ENCODE data around the gene TBX15.

Gene TBX15

DNA sequence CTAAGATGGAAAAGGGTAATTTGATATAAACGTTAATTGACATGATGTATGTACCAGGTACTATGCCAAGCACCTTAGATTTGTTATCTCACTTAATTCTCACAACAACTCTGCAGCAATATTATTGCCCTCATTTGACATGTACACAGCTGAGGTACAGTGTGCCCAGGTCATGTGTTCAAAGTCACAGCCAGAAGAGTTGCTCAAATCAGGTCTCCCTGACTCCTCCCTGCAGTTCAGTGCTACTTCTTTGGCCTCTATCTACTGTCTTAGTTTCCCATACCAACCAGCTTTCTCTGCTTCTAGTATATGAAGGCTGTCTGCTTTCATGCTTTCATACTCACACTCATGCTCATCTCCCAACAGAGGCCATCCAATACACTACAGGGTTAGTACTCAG lies 15.1 kb downstream of the TBX15 start:
- Histone ChIP-seq H2AFZ (ENCODE audit: low read depth, low read length, severe bottlenecking) (no peak overlapping the region), H3K79me2 (ENCODE audit: insufficient read depth, low read length) (no peaks in the 10 kb centered on the region), H3K27ac (ENCODE audit: low read depth, low read length) (no peak overlapping the region)

DNA sequence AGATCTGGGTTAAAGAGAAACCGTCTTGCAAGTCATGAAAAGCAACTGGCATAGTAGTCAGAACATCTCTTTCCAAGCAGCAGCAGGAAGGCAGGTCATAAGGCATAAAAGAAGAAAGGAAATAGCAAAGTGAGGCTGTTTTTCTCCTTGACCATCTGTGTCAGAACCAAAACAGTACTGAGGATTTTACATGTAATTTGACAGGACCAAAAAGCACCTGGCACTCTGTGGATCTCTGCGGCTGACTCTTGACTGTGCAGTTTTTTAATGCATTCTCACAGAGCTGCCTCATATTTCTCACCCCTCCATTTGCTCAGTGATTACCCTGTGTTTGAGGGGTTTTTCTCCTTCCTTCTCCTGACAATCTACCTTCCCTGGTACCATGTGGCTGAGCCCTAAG lies 17.7 kb downstream of the TBX15 start:
- no peak overlapping the region for H3K9ac ChIP-seq (ENCODE audit: low read length)

More for the DNA sequence above, 15.1 kb downstream of the TBX15 start:
- Histone ChIP-seq H3K4me2 (ENCODE audit: low read depth, low read length, poor library complexity, severe bottlenecking) (no peak overlapping the region), H3K36me3 (ENCODE audit: low read length) (no peaks in the 10 kb centered on the region), H3K9ac (ENCODE audit: low read length) (no peak overlapping the region), H3K4me3 (ENCODE audit: insufficient read depth, low read length, poor library complexity, severe bottlenecking) (no peak overlapping the region), H4K20me1 (ENCODE audit: low read depth, low read length) (no peaks in the 10 kb centered on the region), H3K27me3 (ENCODE audit: low read length) (no peaks in the 10 kb centered on the region), H3K9me2 (replicated peaks; ENCODE audit: insufficient read depth, low read length) (no peaks in the 10 kb centered on the region), H3F3A (ENCODE audit: insufficient read depth) (no peaks in the 10 kb centered on the region), H3K9me3 (ENCODE audit: insufficient read depth, low read length) (no peaks in the 10 kb centered on the region)
- TF ChIP-seq EZH2phosphoT487 (conservative IDR thresholded peaks at IDR 0.05; ENCODE audit: low read length) (no peak), CTCF (IDR thresholded peaks at IDR 0.05; ENCODE audit: insufficient read depth, low read length, poor library complexity, severe bottlenecking) (no peak)

GRCh38 chr1:118963456-118964430 lies 24.4 kb downstream of the TBX15 start:
- TF ChIP-seq EZH2phosphoT487 (conservative IDR thresholded peaks at IDR 0.05; ENCODE audit: low read length) (no peak), CTCF (IDR thresholded peaks at IDR 0.05; ENCODE audit: insufficient read depth, low read length, poor library complexity, severe bottlenecking) (no peak)
- Histone ChIP-seq H3K4me2 (ENCODE audit: low read depth, low read length, poor library complexity, severe bottlenecking) (no peak overlapping the region), H3K27ac (ENCODE audit: low read depth, low read length) (no peak overlapping the region), H3K9me2 (replicated peaks; ENCODE audit: insufficient read depth, low read length) (no peaks in the 10 kb centered on the region), H3K9me3 (ENCODE audit: insufficient read depth, low read length) (no peaks in the 10 kb centered on the region), H3K27me3 (ENCODE audit: low read length) (no peaks in the 10 kb centered on the region), H4K20me1 (ENCODE audit: low read depth, low read length) (no peaks in the 10 kb centered on the region), H3K4me3 (ENCODE audit: insufficient read depth, low read length, poor library complexity, severe bottlenecking) (no peak overlapping the region), H3K9ac (ENCODE audit: low read length) (no peak overlapping the region), H3F3A (ENCODE audit: insufficient read depth) (peaks cover 13% of the 10 kb centered on the region), H3K79me2 (ENCODE audit: insufficient read depth, low read length) (no peaks in the 10 kb centered on the region), H2AFZ (ENCODE audit: low read depth, low read length, severe bottlenecking) (no peak overlapping the region), H3K36me3 (ENCODE audit: low read length) (no peaks in the 10 kb centered on the region)

More for the DNA sequence above, 17.7 kb downstream of the TBX15 start:
- H2AFZ ChIP-seq (ENCODE audit: low read depth, low read length, severe bottlenecking), result no peak overlapping the region
- no peaks in the 10 kb centered on the region for H3K9me2 ChIP-seq (replicated peaks; ENCODE audit: insufficient read depth, low read length)
- no peak overlapping the region for H3K27ac ChIP-seq (ENCODE audit: low read depth, low read length)
- H3K79me2 ChIP-seq (ENCODE audit: insufficient read depth, low read length), result no peaks in the 10 kb centered on the region
- no peaks in the 10 kb centered on the region for H3F3A ChIP-seq (ENCODE audit: insufficient read depth)
- no peak overlapping the region for H3K4me3 ChIP-seq (ENCODE audit: insufficient read depth, low read length, poor library complexity, severe bottlenecking)
- H4K20me1 ChIP-seq (ENCODE audit: low read depth, low read length), result no peaks in the 10 kb centered on the region
- no peaks in the 10 kb centered on the region for H3K9me3 ChIP-seq (ENCODE audit: insufficient read depth, low read length)
- no peaks in the 10 kb centered on the region for H3K27me3 ChIP-seq (ENCODE audit: low read length)
- H3K36me3 ChIP-seq (ENCODE audit: low read length), result no peaks in the 10 kb centered on the region
- no peak overlapping the region for H3K4me2 ChIP-seq (ENCODE audit: low read depth, low read length, poor library complexity, severe bottlenecking)
- TF ChIP-seq EZH2phosphoT487 (conservative IDR thresholded peaks at IDR 0.05; ENCODE audit: low read length) (no peak), CTCF (IDR thresholded peaks at IDR 0.05; ENCODE audit: insufficient read depth, low read length, poor library complexity, severe bottlenecking) (no peak)

Measured in SU-DHL-6 (cell line).